ENCODE results near the gene PTGR3.

- TF ChIP-seq PATZ1 (CRISPR knock-in tag; IDR thresholded peaks at IDR 0.05; ENCODE audit: borderline replicate concordance): no peak
- TF ChIP-seq BACH2 (CRISPR knock-in tag; IDR thresholded peaks at IDR 0.05; ENCODE audit: borderline replicate concordance): no peak
- TF ChIP-seq ZFP3 (CRISPR knock-in tag; IDR thresholded peaks at IDR 0.05): no peak
- TF ChIP-seq CSDC2 (CRISPR knock-in tag; IDR thresholded peaks at IDR 0.05): no peak
- no peak for TF ChIP-seq CREB5 (CRISPR knock-in tag; IDR thresholded peaks at IDR 0.05; ENCODE audit: low read depth)
- TF ChIP-seq ZNF565 (CRISPR knock-in tag; conservative IDR thresholded peaks at IDR 0.05; ENCODE audit: low read depth): no peak
- no peak for TF ChIP-seq RARB (CRISPR knock-in tag; IDR thresholded peaks at IDR 0.05)
- TF ChIP-seq TOX (CRISPR knock-in tag; IDR thresholded peaks at IDR 0.05; ENCODE audit: borderline replicate concordance): no peak
- TF ChIP-seq POU6F1 (CRISPR knock-in tag; IDR thresholded peaks at IDR 0.05; ENCODE audit: borderline replicate concordance, low read depth): no peak
- TF ChIP-seq GLIS3 (CRISPR knock-in tag; IDR thresholded peaks at IDR 0.05): no peak
- no peak for TF ChIP-seq TCF4 (CRISPR knock-in tag; IDR thresholded peaks at IDR 0.05; ENCODE audit: borderline replicate concordance)
- TF ChIP-seq ARNTL (CRISPR knock-in tag; IDR thresholded peaks at IDR 0.05; ENCODE audit: borderline replicate concordance, low read depth): no peak
- no peak for TF ChIP-seq SNAI2 (CRISPR knock-in tag; IDR thresholded peaks at IDR 0.05)
Measured at GRCh38 chr18:75215663-75216062, 6.7 kb upstream of the PTGR3 start.

All from SK-N-SH treated with all-trans-retinoic acid at 6 μM for 48 hours (cell line).